Stimulated activated CD8-positive, alpha-beta memory T cell treated with anti-CD3 and anti-CD28 coated beads, Interleukin-12 subunit alpha, Interleukin-12 subunit beta, amount 100 ng/mL, for 1 hour (primary cell): ENCODE results near the gene CLASP1.
"Not testable (repeated sequence)": the region's sequence is repeated elsewhere in the genome, so short reads cannot be mapped to it uniquely, and the experiment has no call there.

Experiments used
- DNase-seq: peaks from one replicate; pipeline ENCODE4 v3.0.0-alpha.2; 2020; ENCODE audit warnings: low read depth

Gene CLASP1

DNA sequence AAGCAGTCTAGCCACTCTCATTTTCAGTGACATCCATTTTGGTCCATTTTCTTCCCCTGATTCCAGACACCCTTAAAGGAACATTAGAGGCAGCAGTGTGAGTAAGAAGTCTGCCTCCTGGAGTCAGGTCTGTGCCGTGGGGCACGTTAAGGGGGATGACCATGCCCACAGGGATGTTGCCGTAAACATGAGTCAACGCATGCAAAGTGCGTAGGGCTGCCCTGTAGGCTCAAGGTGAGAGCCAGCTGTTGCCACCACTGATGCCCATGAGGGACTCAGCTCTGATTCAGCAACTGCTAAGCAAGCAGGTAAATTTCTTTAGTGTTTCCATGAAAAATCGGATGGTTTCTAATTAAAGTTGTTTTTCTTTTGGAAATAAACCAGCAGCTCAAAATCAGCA is 302.9 kb downstream of the CLASP1 start:
- no peak for DNase-seq

DNA sequence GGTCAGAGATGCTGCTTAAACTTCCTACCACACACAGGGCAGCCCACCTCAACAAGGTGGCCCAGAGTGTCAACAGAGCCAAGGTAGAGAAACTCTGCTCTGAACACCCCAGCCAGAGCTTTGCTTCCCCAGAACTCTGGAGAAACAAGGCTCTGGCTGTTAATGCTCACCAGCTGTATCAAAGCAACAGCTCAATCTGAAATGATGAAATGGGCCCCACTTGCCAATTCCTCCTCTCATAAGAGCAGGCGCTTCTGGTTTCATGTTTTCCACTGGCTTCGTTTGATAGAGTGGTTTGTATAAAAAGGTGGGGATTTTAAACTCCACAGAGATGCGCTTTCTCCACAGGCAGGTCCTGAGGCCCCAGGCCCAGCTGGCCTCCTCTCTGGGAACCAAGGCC is 303.4 kb downstream of the CLASP1 start:
- DNase-seq, result no peak

GRCh38 chr2:121345101-121345500 is 304.2 kb downstream of the CLASP1 start:
- no peak for DNase-seq

DNA sequence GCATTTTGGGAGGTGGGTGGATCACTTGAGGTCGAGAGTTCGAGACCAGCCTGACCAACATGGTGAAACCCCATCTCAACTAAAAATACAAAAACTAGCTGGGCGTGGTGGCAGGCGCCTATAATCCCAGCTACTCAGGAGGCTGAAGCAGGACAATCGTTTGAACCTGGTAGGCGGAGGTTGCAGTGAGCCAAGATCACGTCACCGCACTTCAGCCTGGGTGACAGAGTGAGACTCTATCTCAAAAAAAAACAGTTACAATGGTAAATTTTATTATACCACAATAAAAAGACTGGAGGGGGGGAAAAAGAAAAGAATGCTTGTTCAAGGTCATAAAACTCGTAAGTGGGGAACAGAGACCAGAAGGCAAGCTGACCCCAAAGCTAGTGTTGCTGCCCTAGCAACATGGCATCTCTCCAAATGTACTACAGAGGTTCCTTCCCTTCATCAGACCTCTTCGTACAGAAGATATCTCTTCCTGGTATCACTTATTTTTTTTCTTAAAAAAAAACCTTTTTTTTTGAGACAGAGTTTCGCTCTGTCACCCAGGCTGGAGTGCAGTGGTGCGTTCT is 305.3 kb downstream of the CLASP1 start:
- DNase-seq, result not testable (repeated sequence)

GRCh38 chr2:121343191-121343590 is 306.1 kb downstream of the CLASP1 start:
- DNase-seq, result no peak

GRCh38 chr2:121342751-121343150 is 306.5 kb downstream of the CLASP1 start:
- DNase-seq, result no peak

DNA sequence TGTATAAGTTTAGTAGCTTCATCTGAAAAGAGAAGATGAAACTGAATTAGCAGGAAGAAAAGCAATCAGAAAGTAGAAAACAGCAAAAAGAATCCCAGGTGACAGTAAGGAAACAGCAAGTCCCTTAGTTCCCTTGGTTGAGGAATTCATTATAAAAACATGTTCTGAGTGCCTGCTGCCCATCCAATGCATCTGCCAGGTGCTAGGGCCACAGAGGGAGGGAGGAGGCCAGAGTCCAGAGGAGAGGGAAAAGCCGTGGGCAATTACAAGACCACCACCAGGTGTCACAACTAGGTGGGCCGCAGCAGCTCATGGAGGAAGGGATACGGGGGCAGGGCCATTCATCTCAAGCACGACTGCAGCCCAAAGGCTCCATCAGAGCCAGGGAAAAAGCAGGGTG is 308.3 kb downstream of the CLASP1 start:
- DNase-seq, result no peak

DNA sequence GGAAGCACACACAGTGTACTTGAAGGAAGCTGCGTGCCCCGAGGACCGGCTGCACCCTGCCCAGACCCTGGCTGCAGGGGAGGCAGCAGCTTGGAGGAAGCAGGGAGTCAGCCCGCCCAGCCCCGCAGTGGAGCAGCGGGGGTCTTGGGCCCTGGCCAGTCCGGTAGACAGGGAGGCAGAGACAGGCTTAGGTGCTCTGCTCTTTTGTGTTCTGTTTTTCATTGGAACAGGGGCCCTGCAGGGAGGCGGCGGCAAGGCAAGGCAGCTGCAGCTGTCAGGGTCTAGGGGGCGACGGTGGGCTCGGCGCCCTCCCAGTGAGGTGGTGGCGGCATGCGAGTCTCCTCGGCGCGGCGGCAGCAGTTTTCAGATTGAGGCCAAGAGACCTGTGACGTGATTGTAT is 311.0 kb downstream of the CLASP1 start:
- no peak for DNase-seq

DNA sequence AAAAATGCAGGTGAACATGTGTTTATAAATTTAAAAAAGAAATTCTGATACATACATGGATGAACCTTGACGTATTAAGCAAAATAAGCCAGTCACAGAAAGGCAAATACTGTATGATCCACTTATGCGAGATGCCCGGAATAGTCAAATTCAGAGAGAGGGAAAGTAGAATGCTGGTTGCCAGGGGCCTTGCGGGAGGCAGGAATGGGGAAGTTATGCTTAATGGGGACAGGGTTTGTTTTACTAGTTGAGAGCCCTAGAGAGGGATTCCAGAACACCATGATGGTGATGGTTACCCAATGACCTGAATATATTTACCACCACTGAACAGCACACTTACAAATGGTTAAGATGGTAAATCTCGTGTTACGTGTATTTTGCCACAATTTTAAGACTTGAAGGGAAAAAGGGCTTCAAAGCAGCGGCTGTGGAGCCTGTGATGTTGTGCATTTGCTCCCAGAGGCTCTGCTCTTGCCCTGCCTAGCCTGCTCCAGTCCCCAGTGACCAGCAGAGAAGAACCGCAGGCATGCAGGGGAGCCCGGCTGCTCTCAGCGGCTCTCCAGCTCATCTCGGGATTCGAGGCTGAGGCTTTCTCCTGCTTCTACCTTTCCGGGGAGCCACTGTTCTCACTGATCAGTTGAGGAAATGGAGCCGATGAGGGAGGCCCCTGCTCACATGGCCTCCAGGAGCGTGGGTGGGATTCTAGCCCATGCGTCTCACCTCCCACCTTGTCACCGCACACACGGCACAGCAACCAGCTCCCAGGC is 312.6 kb downstream of the CLASP1 start:
- DNase-seq, result no peak

DNA sequence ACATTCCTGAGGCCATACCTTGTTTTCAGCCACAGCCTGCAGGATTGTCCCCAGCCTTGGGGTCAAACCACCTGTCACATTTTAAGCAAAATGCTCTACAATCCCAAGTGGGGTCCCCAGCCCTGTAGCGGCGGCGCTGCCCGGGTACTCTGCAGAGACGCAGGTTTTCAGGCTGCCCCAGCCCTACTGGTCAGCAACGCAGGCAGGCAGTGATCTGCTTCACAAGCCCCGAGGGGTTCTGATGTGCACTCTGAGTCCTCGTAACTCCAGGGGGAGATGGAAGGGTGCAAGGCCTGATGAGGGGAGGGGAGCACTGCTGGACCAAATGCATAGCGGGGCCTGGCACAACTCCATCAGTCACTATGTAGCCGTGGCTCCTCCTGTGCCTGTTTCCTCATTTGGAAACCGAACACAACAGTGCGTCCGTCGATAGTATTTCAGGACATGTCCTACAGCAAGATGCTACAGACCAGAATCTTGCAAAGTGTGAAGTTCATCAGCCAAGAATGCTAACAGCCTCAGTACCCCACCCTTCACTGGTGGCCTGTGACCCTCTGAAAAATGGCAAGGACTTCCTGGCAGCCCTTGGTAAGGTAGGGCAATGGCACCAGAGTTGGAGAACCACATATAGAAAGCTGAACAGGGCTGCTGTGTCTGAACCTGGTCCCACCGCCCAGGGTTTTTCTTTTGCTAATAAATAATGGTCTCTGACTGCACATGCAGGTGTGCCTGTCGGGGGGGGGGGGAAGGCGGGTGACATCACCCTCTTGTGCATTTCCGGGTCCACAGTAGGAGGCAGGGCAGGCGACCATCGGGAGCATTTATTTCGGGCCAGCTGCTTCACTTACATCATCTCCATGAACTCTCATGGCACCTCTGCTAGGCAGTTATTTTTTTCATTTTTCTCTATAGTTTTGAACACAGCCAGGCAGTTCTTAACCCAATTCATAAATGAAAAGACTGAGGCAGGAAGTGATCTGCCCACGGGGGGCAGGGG is 313.7 kb downstream of the CLASP1 start:
- DNase-seq, result no peak

DNA sequence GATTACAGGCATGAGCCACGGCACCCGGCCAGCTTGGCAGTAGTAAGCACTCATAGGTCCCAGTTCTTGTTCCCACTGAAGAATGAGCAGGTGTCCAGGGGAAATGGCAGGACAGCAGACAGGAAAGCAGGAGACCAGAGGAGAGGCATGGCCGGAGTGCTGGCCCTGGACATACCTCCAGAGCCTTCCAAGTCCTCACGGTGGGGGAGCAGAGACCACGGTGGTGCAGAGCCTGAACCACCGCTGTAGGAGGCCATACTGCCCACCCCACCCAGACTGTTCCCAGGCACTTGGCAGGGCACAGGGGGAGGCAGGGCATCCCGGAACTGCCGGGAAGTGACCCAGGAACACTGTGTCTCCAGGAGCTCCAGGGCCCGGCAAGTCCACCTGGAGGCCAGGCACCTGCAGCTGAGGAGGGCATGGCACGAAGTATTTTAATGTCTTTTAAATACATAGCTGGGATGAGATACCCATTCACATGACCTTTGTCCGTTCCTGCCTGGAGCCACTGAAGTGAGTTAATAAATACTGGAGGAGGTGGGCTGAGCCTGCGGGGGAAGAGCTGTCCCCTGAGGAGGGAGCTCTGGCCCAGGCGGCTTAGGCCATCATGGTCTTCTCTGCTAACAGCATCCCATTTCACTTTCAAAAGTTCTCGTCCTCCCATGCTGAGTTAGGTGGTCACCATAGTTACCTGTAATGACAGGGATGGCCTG is 314.5 kb downstream of the CLASP1 start:
- DNase-seq, result no peak

DNA sequence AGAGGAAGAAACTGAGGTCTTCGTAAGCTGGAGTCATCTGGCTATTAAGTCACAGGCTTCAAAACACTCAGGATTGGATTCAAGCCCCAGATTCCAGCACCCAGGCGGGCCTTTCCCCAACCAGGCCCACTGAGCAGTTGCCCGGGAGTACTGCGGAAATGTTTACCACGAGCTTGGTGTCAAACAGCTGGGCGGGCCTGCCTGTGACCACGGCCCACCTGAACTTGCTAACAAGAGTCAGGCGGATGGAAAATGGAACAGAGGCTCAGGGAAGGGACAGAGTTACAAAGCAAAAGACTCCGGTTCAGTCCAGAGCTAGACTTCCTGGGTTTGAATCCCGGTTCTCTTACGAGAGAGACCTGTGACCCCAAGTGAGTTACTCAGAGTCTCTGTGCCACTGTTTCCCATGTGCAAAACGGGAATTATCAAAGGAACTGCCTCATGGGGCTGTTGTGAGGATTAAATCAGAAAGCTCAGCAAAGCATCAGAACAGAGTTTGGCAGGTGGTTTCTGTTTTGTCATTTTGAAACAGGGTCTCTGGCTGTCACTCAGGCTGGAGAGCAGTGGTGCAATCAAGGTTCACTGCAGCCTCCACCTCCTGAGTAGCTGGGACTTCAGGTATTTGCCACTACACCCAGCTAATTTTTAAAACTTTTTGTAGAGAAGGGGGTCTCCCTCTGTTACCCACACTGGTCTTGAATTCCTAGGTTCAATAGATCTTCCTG is 315.3 kb downstream of the CLASP1 start:
- no peak for DNase-seq

- DNase-seq, result no peak
Measured at GRCh38 chr2:121333231-121333630, 316.0 kb downstream of the CLASP1 start.

GRCh38 chr2:121331324-121331723 is 317.9 kb downstream of the CLASP1 start:
- not testable (repeated sequence) for DNase-seq

DNA sequence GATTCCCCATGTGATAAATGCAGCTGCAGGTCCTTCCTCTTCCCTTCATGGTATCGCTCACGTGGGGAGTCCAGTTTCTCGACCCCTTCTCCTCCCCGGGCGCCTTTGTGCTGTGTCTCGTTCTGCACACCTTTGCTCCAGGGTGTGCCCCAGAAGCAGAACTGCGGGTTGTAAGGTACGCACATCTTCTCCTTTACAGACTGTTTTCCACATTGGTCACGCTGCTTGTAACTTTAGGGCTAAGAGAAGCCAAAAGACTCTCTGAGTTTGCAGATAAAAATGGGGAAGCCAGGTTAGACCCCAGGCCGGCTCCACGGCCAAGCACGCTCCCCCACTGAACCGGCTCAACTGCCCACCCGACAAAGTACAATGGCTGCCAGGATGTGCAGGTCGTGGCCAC is 318.3 kb downstream of the CLASP1 start:
- no peak for DNase-seq

GRCh38 chr2:121329786-121330185 is 319.5 kb downstream of the CLASP1 start:
- DNase-seq, result no peak

GRCh38 chr2:121326628-121327027 is 322.6 kb downstream of the CLASP1 start:
- no peak for DNase-seq

DNA sequence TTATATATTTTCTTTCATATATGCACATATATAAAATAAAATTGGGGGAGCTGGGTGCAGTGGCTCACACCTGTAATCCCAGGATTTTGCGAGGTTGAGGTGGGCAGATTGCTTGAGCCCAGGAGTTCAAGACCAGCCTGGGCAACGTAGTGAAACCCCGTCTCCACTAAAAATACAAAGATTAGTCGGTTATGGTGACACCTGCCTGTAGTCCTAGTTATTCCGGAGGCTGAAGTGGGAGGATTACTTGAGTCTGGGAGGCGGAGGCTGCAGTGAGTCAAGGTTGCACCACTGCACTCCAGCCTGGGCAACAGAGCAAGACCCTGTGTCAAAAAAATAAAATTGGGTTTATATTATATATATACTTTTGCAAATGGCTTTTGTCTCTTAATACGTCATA is 324.7 kb downstream of the CLASP1 start:
- no peak for DNase-seq

- DNase-seq, result no peak
Measured at GRCh38 chr2:121321476-121321875, 327.8 kb downstream of the CLASP1 start.

GRCh38 chr2:121319941-121320340 is 329.3 kb downstream of the CLASP1 start:
- DNase-seq, result no peak

GRCh38 chr2:121316986-121317385 is 332.3 kb downstream of the CLASP1 start:
- DNase-seq, result no peak
